Measurements from ENCODE around the gene KIAA1328.

Gene KIAA1328

GRCh38 chr18:36897253-36897652 is 68.3 kb downstream of the KIAA1328 start:
- DNase-seq (ENCODE audit: low read depth in 1 of 2, low spot score in 1 of 2), result no peak
- no peak overlapping the region for H3K4me3 ChIP-seq (replicated peaks; ENCODE audit: insufficient read depth, low read length)
- no peaks in the 10 kb centered on the region for H3K27me3 ChIP-seq (ENCODE audit: insufficient read depth, poor library complexity, severe bottlenecking)
- no peak overlapping the region for H3K27ac ChIP-seq (replicated peaks)
- TF ChIP-seq SPI1 (IDR thresholded peaks at IDR 0.05; ENCODE audit: borderline replicate concordance, low read depth) (no peak), CTCF (IDR thresholded peaks at IDR 0.05; ENCODE audit: insufficient read depth, low read length) (no peak), REST (IDR thresholded peaks at IDR 0.05; ENCODE audit: insufficient replicate concordance, low read depth) (no peak), POLR2AphosphoS5 (IDR thresholded peaks at IDR 0.05; ENCODE audit: low read depth) (no peak), GABPA (IDR thresholded peaks at IDR 0.05; ENCODE audit: low read depth) (no peak)

- peak in 1 of 2 experiments; percentile 38 for DNase-seq (ENCODE audit: low read depth in 1 of 2, low spot score in 1 of 2)
- TF ChIP-seq CTCF (IDR thresholded peaks at IDR 0.05; ENCODE audit: insufficient read depth, low read length), result peak; percentile 45
- no peak for TF ChIP-seq SPI1 (IDR thresholded peaks at IDR 0.05; ENCODE audit: borderline replicate concordance, low read depth)
- no peak for TF ChIP-seq GABPA (IDR thresholded peaks at IDR 0.05; ENCODE audit: low read depth)
- TF ChIP-seq POLR2AphosphoS5 (IDR thresholded peaks at IDR 0.05; ENCODE audit: low read depth), result no peak
- TF ChIP-seq REST (IDR thresholded peaks at IDR 0.05; ENCODE audit: insufficient replicate concordance, low read depth), result no peak
- no peak overlapping the region for H3K4me3 ChIP-seq (replicated peaks; ENCODE audit: insufficient read depth, low read length)
- H3K27me3 ChIP-seq (ENCODE audit: insufficient read depth, poor library complexity, severe bottlenecking), result no peaks in the 10 kb centered on the region
- no peak overlapping the region for H3K27ac ChIP-seq (replicated peaks)
These were observed 70.4 kb downstream of the KIAA1328 start for GRCh38 chr18:36899289-36899688.

- no peak for DNase-seq (ENCODE audit: low read depth in 1 of 2, low spot score in 1 of 2)
- TF ChIP-seq CTCF (IDR thresholded peaks at IDR 0.05; ENCODE audit: insufficient read depth, low read length) (no peak), GABPA (IDR thresholded peaks at IDR 0.05; ENCODE audit: low read depth) (no peak), POLR2AphosphoS5 (IDR thresholded peaks at IDR 0.05; ENCODE audit: low read depth) (no peak), REST (IDR thresholded peaks at IDR 0.05; ENCODE audit: insufficient replicate concordance, low read depth) (no peak), SPI1 (IDR thresholded peaks at IDR 0.05; ENCODE audit: borderline replicate concordance, low read depth) (no peak)
- H3K27ac ChIP-seq (replicated peaks), result no peak overlapping the region
- H3K27me3 ChIP-seq (ENCODE audit: insufficient read depth, poor library complexity, severe bottlenecking), result no peaks in the 10 kb centered on the region
- no peak overlapping the region for H3K4me3 ChIP-seq (replicated peaks; ENCODE audit: insufficient read depth, low read length)
These were observed 71.5 kb downstream of the KIAA1328 start for GRCh38 chr18:36900466-36900865.
